ENCODE results near the gene RNF166. TPM values are rescaled to one million over a fixed set of nuclear protein-coding genes. Genes with fewer than 3 reads are reported as not detected.

Gene RNF166
- total RNA-seq, 3 donors from 2014 or later: 28.0 to 45.7 (median 30.6) TPM

DNA sequence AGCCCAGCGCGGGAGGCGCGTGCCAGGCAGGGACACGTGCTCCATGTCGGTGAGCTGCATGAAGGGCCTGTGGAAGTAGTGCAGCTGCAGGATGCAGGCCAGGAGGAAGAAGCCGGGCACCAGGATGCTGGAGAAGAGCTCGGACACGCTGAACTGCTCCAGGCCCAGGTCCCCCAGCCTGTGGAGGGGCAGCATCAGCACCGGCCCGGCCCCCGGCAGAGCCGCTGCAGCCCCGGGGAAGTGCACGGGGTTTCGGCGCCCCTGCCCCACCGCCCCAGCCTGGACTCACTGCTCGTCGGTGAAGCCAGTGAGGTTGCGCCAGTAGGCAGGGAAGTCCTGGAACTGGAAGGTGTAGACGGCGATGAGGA is 28.1 kb upstream of the RNF166 start:
- Mint-ChIP-seq H3K9me3 (no peaks in the 10 kb centered on the region), H3K36me3 (ENCODE audit: insufficient read depth) (peaks cover 13% of the 10 kb centered on the region), H3K27me3 (ENCODE audit: low read depth) (no peaks in the 10 kb centered on the region), H3K4me3 (no peak overlapping the region), H3K4me1 (ENCODE audit: low read depth) (no peaks in the 10 kb centered on the region)
- no peak for ATAC-seq
- DNase-seq: no peak

DNA sequence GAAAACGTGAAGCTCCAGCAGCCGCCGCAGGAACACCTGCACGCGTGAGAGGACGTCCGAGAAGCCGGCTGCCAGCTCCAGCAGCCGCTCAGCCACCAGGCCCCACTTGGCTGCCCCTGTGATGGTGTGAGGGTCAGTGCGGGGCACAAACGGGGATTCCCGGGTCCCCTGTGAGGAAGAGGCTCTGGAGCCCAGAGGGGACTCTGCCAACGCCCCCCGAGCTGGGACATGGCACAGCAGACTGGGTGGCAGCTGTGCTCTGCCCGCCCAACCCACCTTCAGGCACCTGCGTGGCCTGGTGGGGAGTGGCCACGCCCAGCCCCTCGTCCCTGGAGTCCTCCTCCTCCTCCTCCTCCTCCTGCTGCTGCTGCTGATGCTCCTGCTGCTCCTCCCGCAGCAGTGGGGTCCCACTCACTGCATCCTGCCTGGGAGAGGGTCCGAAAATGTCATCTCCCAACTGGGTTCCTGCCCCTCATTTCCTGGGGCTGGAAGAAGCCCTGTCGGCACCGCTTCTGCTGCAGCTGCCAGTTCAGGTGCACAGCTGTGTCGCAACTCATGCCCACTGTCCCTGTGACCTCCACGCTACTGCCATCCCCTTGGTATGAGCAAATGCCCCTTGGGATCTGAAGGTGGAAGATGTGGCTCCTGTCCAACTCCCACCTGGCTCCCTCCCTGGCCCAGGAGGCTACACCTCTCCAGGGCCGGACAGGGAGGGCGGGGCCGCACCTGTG is 27.6 kb upstream of the RNF166 start:
- no peaks in the 10 kb centered on the region for H3K9me3 Mint-ChIP-seq
- H3K4me3 Mint-ChIP-seq: no peak overlapping the region
- ATAC-seq (no peak), DNase-seq (no peak)
- no peaks in the 10 kb centered on the region for H3K27me3 Mint-ChIP-seq (ENCODE audit: low read depth)
- H3K36me3 Mint-ChIP-seq (ENCODE audit: insufficient read depth): peaks cover 11% of the 10 kb centered on the region
- no peaks in the 10 kb centered on the region for H3K4me1 Mint-ChIP-seq (ENCODE audit: low read depth)

DNA sequence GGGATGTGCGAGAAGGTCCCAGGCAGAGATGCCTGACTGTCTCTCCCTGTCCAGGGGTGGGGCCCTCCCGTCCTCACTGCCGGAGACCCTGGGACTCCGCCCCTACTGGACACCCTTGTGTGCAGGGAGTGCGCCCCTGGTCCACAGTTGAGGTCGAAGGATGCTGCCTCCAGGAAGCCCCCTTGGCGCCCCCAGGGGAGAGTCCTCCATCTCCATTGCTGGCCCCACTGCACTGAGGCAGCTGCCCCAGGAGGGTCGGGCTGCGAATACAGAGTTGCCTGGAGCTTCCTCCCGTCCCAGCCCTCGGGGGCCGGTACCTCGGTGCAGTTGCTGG is 26.7 kb upstream of the RNF166 start:
- ATAC-seq (no peak), DNase-seq (no peak)
- Mint-ChIP-seq H3K36me3 (ENCODE audit: insufficient read depth) (peaks cover 10% of the 10 kb centered on the region), H3K9me3 (no peaks in the 10 kb centered on the region), H3K27me3 (ENCODE audit: low read depth) (no peaks in the 10 kb centered on the region), H3K4me1 (ENCODE audit: low read depth) (no peaks in the 10 kb centered on the region), H3K4me3 (no peak overlapping the region)

DNA sequence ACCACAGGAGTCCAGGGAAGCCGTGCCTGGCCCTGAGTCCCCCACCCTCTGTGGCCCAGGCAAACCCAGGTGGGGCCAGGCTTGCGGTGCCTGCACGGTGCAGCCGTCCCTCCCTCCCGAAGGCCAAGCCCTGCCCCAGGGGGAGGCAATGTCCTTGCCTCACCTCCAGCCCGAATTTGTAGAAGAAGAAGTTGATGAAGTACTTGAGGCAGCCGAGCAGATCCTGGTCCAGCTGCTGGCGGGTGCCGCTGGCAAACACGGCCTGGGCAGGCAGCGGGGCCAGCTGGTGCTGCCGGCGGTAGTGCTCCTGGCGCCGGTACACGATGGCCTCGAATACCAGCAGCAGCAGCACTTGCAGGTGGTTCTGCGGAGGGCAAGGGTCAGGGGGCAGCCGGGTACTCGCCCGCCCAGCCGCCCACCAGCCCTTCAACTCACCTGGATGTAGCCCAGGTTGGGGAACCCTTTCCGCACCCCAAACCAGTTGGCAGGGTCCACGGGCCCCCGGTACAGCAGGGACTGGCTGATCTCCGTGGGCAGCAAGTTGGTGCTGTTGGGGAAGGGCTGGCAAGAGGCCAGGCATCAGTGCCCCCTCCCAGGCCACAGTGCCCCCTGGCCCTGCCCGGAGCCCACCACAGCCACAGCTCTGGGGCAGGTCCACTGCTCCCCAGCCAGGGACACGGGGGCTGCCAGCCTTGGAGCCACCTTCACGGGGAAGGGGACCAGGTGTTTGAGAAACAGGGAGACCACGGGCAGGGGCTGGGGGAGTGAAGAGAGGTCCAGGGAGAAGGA is 26.2 kb upstream of the RNF166 start:
- H3K36me3 Mint-ChIP-seq (ENCODE audit: insufficient read depth): peaks cover 10% of the 10 kb centered on the region
- DNase-seq (no peak), ATAC-seq (no peak)

DNA sequence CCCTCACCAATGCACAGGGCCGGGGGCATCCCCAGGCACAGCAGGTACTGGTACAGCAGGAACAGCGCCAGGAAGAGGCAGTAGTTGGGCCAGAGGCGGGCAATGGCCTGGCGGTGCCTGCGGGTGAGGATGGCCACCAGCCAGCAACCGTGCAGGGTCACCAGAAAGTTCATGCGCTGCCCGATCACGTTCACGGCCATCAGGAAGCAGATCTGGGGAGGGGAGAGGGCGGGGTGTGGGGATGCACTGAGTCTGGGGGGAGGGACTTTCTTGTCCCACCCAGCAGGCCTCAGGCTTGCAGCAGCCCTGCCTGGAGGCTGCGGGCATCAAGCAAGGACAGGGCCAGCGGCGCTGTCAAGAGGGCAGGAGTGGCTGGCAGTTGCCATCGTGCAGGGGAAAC is 25.5 kb upstream of the RNF166 start:
- ATAC-seq (no peak), DNase-seq (no peak)
- H3K4me3 Mint-ChIP-seq: no peak overlapping the region
- no peaks in the 10 kb centered on the region for H3K4me1 Mint-ChIP-seq (ENCODE audit: low read depth)
- H3K9me3 Mint-ChIP-seq: no peaks in the 10 kb centered on the region
- no peaks in the 10 kb centered on the region for H3K27me3 Mint-ChIP-seq (ENCODE audit: low read depth)
- peaks cover 10% of the 10 kb centered on the region for H3K36me3 Mint-ChIP-seq (ENCODE audit: insufficient read depth)

More for the DNA sequence above, 26.2 kb upstream of the RNF166 start:
- Mint-ChIP-seq H3K9me3 (no peaks in the 10 kb centered on the region), H3K4me3 (no peak overlapping the region), H3K4me1 (ENCODE audit: low read depth) (no peaks in the 10 kb centered on the region), H3K27me3 (ENCODE audit: low read depth) (no peaks in the 10 kb centered on the region)

DNA sequence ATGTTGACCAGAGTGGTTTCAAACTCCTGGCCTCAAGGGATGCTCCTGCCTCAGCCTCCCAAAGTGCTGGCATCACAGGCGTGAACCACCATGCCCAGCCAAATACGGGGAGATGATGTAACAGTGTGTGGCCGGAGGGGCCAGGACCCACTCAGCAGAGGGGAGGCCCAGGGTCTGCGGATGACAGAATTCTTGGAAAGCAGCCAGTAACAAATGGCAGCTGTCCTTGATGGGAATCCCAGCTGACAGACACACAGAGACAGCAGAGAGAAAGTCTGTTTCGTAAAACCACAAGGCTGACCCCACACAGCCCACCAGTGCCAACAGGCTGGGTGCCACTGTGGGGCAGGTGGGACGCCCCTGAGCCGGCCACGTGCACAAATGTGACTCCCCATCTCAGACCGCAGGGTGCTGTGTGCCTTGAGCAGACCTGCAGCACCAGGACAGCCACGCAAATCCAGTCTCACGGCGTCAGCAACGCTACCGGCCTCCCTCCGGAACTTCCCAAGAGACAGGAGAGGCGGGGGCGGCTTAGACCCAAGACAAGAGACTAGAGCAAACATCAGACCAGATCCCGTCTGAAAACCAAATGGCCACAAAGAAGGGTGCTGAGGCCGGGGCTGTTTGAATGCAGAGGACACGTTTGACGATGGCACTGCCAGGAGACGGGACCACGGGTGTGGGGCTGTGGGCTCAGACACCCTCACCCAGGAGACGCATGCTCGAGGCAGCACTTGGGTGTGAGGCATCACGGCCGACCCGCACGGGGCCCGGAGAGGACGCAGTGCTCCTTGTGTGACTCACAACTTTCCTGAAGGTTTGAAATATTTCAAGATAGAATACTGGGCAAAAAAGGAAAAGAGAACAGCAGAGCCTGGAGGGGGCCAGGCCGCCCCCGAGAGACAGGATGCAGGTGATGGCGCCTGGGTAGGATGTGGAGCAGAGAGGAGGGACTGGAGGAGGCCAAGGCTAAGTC is 24.7 kb upstream of the RNF166 start:
- ATAC-seq (no peak), DNase-seq (no peak)
- Mint-ChIP-seq H3K27me3 (ENCODE audit: low read depth) (no peaks in the 10 kb centered on the region), H3K9me3 (no peaks in the 10 kb centered on the region), H3K36me3 (ENCODE audit: insufficient read depth) (peaks cover 10% of the 10 kb centered on the region), H3K4me1 (ENCODE audit: low read depth) (no peaks in the 10 kb centered on the region), H3K4me3 (no peak overlapping the region)

DNA sequence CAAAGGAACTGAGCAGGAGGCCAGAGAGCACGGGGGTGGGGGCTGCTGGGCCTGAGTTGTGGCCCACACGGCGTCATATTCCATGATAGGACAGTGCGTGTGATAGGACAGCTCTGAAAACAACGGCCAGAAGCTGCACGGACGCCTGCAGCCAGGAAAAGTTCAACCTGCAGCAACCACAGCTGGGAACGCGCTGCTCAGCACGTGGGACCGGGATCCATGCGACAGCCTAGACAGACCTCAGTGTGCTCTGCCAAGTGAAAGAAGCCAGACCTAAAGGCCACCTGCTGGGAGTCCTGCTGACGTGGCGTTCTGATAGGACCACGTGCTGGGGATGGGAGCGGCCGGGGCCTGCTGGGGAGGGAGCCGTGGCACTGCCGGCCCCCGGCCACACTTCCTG is 21.7 kb upstream of the RNF166 start:
- H3K9me3 Mint-ChIP-seq: no peaks in the 10 kb centered on the region
- DNase-seq (no peak), ATAC-seq (no peak)
- no peaks in the 10 kb centered on the region for H3K27me3 Mint-ChIP-seq (ENCODE audit: low read depth)
- H3K36me3 Mint-ChIP-seq (ENCODE audit: insufficient read depth): peaks cover 8% of the 10 kb centered on the region
- H3K4me3 Mint-ChIP-seq: no peak overlapping the region
- H3K4me1 Mint-ChIP-seq (ENCODE audit: low read depth): no peaks in the 10 kb centered on the region

DNA sequence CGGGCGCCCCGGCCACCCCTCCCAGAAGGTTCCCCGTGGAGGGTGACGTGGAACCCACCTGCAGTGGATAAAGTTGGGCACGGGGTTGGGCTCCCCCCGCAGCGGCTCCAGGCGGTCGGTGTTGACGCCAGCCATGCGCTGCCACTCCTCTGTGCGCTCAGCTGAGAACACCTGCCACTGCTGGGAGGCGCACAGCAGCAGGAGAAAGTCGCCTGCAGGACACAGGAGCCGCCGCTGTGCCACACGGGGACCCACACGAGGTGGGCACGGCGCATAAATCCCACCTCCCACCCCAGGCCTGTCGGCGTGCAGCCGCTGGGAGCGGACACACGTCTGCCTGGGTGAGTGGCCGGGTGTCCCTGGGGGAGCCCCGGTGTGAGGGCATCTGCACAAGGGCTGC is 20.8 kb upstream of the RNF166 start:
- H3K9me3 Mint-ChIP-seq: no peaks in the 10 kb centered on the region
- DNase-seq: no peak

DNA sequence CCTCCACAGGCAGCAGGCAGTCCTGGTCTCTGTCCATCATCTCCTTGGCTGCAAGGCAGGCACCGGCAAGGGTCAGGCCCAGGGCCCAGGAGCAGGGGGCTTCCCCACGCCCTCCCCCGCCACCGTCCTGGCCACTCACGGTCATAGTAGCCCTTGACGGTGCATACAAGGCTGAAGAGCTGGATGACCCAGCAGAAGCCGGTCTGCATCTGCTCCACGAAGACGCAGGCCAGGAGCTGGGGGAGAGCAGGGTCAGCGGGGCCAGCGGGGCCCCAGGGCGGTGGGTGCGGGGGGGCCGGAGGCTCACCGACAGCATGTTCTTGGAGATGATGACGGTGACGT is 20.2 kb upstream of the RNF166 start:
- ATAC-seq (no peak), DNase-seq (no peak)
- Mint-ChIP-seq H3K36me3 (ENCODE audit: insufficient read depth) (peaks cover 11% of the 10 kb centered on the region), H3K9me3 (no peaks in the 10 kb centered on the region), H3K4me1 (ENCODE audit: low read depth) (no peaks in the 10 kb centered on the region), H3K4me3 (no peak overlapping the region), H3K27me3 (ENCODE audit: low read depth) (no peaks in the 10 kb centered on the region)

More for the DNA sequence above, 20.8 kb upstream of the RNF166 start:
- H3K27me3 Mint-ChIP-seq (ENCODE audit: low read depth): no peaks in the 10 kb centered on the region
- no peak overlapping the region for H3K4me3 Mint-ChIP-seq
- no peak for ATAC-seq
- H3K4me1 Mint-ChIP-seq (ENCODE audit: low read depth): no peaks in the 10 kb centered on the region
- peaks cover 9% of the 10 kb centered on the region for H3K36me3 Mint-ChIP-seq (ENCODE audit: insufficient read depth)

DNA sequence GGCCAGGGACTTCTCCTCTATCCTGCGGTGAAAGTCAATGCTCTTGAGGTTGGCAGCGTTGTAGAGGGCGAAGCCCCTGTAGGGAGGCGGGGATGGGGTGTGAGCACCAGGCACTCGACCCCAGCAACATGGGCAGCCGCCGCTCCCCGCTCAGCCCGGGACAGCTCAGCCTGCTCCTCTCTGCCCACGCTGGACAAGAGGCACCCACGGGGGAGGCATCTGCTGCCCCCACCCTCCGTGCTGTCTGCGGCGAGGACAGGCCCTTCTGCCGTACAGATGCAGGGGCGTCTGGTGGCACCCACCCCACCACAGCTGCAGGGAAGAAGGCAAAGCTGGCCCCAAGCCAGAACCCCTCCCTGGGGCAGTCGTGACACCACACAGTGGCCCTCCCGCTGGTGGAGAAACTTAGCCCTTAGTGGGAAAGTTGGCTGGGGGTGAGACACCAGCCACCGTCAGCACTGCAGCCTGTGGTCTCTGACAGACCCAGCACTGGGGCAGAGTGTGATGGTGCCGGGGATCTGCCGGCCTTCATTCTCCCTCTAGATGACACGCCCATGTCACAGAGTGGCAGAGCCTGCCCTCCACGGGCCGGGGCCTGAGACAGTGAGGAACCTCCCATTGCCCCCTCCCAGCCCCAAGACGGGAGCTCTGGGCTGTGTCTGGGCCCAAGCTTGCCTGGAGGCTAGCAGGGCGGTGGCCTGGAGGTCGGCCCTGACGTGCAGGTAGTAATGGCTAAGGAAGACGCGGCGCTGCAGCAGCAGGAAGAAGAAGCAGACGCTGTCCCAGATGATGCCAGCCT is 19.6 kb upstream of the RNF166 start:
- peaks cover 9% of the 10 kb centered on the region for H3K36me3 Mint-ChIP-seq (ENCODE audit: insufficient read depth)
- DNase-seq: no peak

DNA sequence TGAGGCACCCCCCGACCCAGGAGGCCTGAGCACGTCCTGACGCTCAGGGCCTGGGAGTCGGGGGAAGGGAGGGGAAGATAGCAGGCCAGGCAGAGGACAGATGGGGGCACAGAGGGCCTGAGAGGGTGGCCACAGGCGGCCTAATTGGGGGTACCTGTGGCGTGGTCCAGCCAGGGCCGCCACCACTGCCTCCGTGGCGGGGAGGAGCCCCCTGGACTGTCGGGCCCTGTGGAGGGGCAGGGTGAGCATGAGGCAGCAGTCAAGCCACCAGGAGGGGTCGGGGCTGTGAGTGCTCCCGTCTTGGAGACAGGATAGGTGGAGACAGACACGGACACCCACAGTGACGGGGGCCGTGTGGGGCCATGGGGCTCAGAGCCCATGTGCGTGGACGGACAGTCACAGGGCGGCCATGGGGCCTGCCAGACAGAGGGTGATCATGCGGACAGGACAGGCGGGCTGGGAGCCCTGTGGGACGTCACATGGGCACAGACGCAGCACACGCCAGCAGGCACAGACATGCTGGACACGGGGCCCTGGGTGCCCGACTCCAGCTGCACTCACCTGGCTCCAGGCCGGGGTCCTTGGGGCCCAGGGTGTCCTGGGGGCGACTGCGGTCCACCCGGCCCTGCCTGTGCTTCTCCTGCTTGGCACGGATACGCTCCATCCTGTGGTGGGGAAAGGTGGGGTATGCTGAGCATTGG is 18.8 kb upstream of the RNF166 start:
- DNase-seq (no peak), ATAC-seq (no peak)
- Mint-ChIP-seq H3K27me3 (ENCODE audit: low read depth) (no peaks in the 10 kb centered on the region), H3K36me3 (ENCODE audit: insufficient read depth) (peaks cover 11% of the 10 kb centered on the region), H3K4me1 (ENCODE audit: low read depth) (no peaks in the 10 kb centered on the region), H3K9me3 (no peaks in the 10 kb centered on the region), H3K4me3 (no peak overlapping the region)

More for the DNA sequence above, 19.6 kb upstream of the RNF166 start:
- H3K4me1 Mint-ChIP-seq (ENCODE audit: low read depth): no peaks in the 10 kb centered on the region
- H3K4me3 Mint-ChIP-seq: no peak overlapping the region
- no peak for ATAC-seq
- no peaks in the 10 kb centered on the region for H3K9me3 Mint-ChIP-seq
- H3K27me3 Mint-ChIP-seq (ENCODE audit: low read depth): no peaks in the 10 kb centered on the region

DNA sequence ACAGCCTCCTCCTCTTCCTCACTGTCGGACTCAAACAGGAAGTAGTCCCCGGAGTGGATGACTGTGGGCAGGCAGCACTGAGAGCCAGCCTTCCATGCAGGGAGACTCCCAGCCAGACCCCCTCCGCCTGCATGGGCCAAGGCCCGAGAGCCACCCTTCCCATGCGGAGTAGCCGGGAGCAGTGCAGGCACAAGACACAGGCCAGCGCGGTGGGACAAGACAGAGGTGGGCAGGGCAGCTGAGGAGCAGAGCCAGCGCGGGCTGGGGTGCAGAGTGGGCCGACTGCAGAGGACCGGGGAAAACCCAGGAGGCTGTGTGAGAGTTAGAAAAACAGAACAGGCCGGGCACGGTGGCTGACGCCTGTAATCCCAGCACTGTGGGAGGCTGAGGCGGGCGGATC is 17.7 kb upstream of the RNF166 start:
- H3K36me3 Mint-ChIP-seq (ENCODE audit: insufficient read depth): peaks cover 13% of the 10 kb centered on the region
- no peaks in the 10 kb centered on the region for H3K9me3 Mint-ChIP-seq
- ATAC-seq (no peak), DNase-seq (no peak)
- H3K4me3 Mint-ChIP-seq: no peak overlapping the region
- H3K4me1 Mint-ChIP-seq (ENCODE audit: low read depth): no peaks in the 10 kb centered on the region
- H3K27me3 Mint-ChIP-seq (ENCODE audit: low read depth): no peaks in the 10 kb centered on the region

DNA sequence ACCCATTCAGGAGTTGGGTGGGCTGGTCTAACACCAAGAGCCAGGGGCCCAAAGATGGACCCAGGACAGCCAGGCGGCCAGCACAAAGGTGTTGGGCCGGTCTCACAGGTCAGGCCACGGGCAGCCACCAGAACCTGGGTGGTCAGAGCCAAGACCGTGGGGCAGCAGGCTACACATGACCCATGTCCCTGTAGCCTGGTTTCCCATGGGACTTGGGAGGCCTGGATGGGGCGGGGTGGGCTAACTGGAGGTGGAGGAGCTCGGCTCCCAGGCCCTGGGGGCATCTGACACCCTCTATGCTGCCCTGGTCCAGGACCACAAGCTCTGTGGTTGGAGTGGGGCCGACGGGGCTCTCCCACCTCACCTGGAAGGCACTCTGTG is 17.3 kb upstream of the RNF166 start:
- no peak overlapping the region for H3K4me3 Mint-ChIP-seq
- H3K9me3 Mint-ChIP-seq: no peaks in the 10 kb centered on the region
- DNase-seq (no peak), ATAC-seq (no peak)
- H3K4me1 Mint-ChIP-seq (ENCODE audit: low read depth): no peaks in the 10 kb centered on the region
- H3K36me3 Mint-ChIP-seq (ENCODE audit: insufficient read depth): peaks cover 13% of the 10 kb centered on the region
- no peaks in the 10 kb centered on the region for H3K27me3 Mint-ChIP-seq (ENCODE audit: low read depth)

Measured in activated T-cell treated with anti-CD3 and anti-CD28 coated beads, Interleukin-2, amount 50 U/mL, for 4 hours (primary cell).